Measurements from ENCODE around the gene SERINC3. TPM values are rescaled to one million over a fixed set of nuclear protein-coding genes. Genes with fewer than 3 reads are reported as not detected.

SERINC3 gene
- total RNA-seq, 2 experiments from 2014 or later, result 90.8 to 93.3 TPM

DNA sequence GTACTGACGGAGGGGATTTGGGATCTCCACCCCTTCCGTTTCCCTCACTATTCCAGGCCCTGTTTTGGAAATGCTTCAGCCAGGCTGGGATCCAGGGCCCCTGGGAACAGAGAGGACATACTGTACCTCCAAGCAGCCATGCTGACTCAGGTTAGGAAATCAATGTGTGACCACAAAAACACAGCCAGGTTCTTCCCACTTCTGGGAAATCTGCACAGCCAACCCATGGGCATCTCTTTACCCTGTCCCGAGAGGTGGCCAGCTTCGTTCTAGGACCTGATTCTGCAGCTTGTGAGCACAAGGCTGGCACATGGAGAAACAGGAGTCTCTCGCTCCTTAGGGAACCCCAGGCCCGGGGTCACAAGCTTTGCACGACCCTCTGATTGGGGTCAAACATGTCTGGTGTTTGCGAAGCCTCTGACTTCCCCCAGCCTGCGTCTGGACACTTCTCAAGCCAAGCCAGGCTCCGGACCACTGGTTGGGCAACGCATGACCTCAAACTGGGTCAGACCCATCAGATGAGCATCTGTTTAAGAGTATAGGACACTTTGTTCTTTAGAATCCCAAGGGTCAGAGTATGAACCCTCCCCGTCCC, 54.5 kb downstream of the SERINC3 start:
- Mint-ChIP-seq H3K27me3 (peaks cover 6% of the 10 kb centered on the region), H3K36me3 (ENCODE audit: low read depth) (no peaks in the 10 kb centered on the region), H3K4me1 (no peaks in the 10 kb centered on the region), H3K4me3 (no peak overlapping the region), H3K9me3 (no peaks in the 10 kb centered on the region), H3K27ac (no peak overlapping the region)
- DNase-seq, result no peak
- ChIA-PET CTCF (no interaction called here), POLR2A (no interaction called here)

DNA sequence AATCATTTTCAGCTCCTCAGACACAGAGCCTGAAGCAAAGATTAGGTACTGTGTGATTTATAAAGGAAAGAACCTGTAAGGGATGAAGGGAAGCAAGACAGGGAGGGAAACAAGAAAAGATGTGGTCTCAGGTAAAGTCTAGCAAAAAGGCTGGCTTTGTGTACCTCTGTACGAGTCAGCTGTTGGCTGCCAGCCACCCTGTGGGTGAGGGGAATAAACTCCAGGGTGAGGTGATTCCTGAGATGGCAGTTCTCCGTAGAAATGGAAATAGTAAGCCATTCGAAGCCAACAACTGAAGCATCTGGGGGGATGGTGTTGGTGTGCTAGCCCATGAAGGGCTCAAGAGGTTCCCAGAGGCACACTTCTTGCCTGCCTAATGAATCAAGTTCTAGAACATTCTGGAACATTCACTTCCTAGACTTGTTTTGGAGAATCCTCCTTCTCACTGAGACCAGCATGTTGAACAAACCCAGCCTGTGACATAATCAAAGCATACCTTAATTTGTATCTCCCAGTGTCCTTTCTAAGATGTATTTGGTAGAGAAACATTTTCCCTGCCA, 56.8 kb downstream of the SERINC3 start:
- ChIA-PET POLR2A (no interaction called here), CTCF (no interaction called here)
- Mint-ChIP-seq H3K9me3 (no peaks in the 10 kb centered on the region), H3K27me3 (peaks cover 6% of the 10 kb centered on the region), H3K36me3 (ENCODE audit: low read depth) (no peaks in the 10 kb centered on the region), H3K27ac (no peak overlapping the region), H3K4me3 (no peak overlapping the region), H3K4me1 (no peaks in the 10 kb centered on the region)
- no peak for DNase-seq

DNA sequence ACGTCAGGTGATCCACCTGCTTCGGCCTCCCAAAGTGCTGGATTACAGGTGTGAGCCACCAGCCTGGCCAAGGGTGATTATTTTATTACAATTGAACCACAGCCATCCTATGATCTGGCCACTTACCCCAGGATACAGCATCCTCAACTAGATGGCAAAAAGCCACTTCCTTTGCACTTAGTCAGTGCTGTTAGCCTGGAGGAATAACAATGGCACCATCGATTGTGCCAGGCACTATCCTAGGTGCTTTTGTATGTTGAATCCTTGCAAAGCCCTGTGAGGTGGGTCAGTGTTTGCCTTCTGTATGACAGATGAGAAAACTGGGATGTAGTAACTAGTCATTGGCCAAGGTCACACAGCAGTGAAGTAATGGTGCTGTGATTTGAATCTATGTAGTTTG, 57.4 kb downstream of the SERINC3 start:
- Mint-ChIP-seq H3K4me1 (no peaks in the 10 kb centered on the region), H3K4me3 (no peak overlapping the region), H3K27ac (no peak overlapping the region), H3K27me3 (peaks cover 6% of the 10 kb centered on the region), H3K36me3 (ENCODE audit: low read depth) (no peaks in the 10 kb centered on the region), H3K9me3 (no peaks in the 10 kb centered on the region)
- CTCF ChIA-PET, result no interaction called here
- DNase-seq, result no peak
- POLR2A ChIA-PET, result no interaction called here

DNA sequence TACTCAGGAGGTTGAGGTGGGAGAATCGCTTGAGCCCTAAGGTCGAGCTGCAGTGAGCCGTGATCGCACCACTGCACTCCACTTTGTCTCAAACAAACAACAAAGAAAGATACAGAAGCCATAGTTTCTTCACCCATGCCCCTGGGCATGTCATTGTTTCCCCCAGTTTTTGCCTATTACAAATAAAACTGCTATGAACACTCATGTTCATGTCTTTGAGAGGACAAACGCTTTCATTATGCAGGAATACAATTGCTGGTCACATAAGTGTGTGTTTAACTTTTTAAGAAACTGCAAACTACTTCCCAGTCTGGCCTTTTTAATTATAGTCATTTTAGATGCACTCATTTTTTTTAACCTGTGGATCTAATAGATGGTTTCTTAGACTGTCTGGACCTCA, 58.4 kb downstream of the SERINC3 start:
- H3K4me1 Mint-ChIP-seq, result no peaks in the 10 kb centered on the region
- H3K27ac Mint-ChIP-seq, result no peak overlapping the region
- H3K4me3 Mint-ChIP-seq, result no peak overlapping the region
- CTCF ChIA-PET, result no interaction called here
- H3K27me3 Mint-ChIP-seq, result peaks cover 6% of the 10 kb centered on the region
- DNase-seq, result no peak
- POLR2A ChIA-PET, result no interaction called here
- H3K36me3 Mint-ChIP-seq (ENCODE audit: low read depth), result no peaks in the 10 kb centered on the region
- H3K9me3 Mint-ChIP-seq, result no peaks in the 10 kb centered on the region

DNA sequence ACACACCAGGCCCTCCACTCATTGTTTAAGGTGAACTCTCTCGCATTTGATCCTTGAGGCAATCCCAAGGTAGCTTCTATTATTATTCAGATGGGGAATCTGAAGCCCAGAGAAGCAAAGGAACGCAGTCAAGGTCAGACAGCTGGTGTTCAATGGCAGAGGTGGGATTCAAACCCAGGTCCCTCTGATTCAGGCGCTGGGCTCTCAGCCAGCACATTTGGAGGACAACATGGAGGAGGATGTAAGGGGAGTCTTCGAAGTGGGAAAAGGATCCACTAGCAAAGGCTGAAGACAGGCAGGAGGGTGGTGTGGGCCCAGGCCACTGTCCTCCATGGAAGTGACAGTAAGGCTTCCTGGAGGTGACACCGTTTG, 60.1 kb downstream of the SERINC3 start:
- ChIA-PET POLR2A (no interaction called here), CTCF (interaction anchor here (1.0 to 1.3 kb wide), 4 partner anchors 23 to 245 kb away, joined by 3 read pairs; no protein-coding TSS in a partner anchor)
- Mint-ChIP-seq H3K27ac (no peak overlapping the region), H3K4me1 (no peaks in the 10 kb centered on the region), H3K9me3 (no peaks in the 10 kb centered on the region), H3K4me3 (no peak overlapping the region), H3K27me3 (peaks cover 4% of the 10 kb centered on the region), H3K36me3 (ENCODE audit: low read depth) (no peaks in the 10 kb centered on the region)
- DNase-seq, result no peak

DNA sequence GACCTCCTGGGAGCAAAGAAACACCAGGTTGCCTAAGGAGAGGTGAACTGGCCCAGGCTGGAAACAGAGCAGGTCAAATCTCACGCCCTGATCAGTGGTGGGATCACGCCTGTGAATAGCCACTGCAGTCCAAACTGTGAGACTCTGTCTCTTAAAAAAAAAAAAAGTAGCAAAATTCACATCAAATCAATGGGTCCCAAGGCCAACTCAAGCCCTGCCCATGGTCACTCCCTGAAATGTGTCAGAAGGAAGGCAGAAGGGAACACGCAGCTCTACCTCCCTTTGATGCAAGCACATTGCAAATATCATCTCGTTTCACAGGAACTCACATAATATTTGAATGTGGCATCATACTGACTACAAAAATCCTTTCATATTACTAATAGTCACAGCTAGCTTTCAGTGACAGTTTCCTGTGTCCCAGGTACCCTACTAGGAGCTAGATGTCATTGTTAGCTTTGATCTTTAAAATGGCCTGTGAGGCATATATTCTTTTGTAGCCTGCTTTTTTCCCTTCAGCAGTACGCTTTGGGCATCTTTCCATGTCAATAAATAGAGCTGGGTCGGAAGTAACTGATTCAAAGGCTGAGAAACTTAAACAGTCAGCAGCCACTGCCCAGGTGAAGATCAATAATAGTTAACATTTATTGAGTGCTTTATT, 60.6 kb downstream of the SERINC3 start:
- no peak for DNase-seq
- H3K27ac Mint-ChIP-seq, result no peak overlapping the region
- peaks cover 4% of the 10 kb centered on the region for H3K27me3 Mint-ChIP-seq
- ChIA-PET CTCF (interaction anchor here (1.0 to 1.3 kb wide), 4 partner anchors 24 to 244 kb away, joined by 3 read pairs; no protein-coding TSS in a partner anchor), POLR2A (no interaction called here)
- H3K9me3 Mint-ChIP-seq, result no peaks in the 10 kb centered on the region
- no peaks in the 10 kb centered on the region for H3K36me3 Mint-ChIP-seq (ENCODE audit: low read depth)
- no peak overlapping the region for H3K4me3 Mint-ChIP-seq
- H3K4me1 Mint-ChIP-seq, result no peaks in the 10 kb centered on the region

DNA sequence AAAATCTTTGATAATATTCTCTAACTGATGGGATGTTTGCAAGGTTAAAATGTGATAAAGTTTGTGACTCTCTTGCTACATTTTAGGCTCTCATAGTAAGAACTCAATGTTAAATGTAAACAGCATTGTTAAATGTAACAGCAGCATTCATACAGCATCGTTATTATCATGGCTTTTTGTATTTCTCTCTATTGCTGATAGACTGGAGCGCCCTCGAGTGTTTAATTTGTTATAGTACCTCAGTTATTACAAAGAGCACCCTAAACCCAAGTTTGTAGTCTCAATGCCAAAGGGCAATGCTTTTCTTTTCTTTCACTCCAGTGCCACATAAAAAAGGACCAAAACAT, 61.1 kb downstream of the SERINC3 start:
- peaks cover 4% of the 10 kb centered on the region for H3K27me3 Mint-ChIP-seq
- POLR2A ChIA-PET, result no interaction called here
- no peaks in the 10 kb centered on the region for H3K9me3 Mint-ChIP-seq
- CTCF ChIA-PET, result interaction anchor here (1.0 to 1.1 kb wide), 2 partner anchors 76 to 244 kb away, joined by 3 read pairs; no protein-coding TSS in a partner anchor
- H3K4me3 Mint-ChIP-seq, result no peak overlapping the region
- no peak for DNase-seq
- H3K4me1 Mint-ChIP-seq, result no peaks in the 10 kb centered on the region
- no peak overlapping the region for H3K27ac Mint-ChIP-seq
- H3K36me3 Mint-ChIP-seq (ENCODE audit: low read depth), result no peaks in the 10 kb centered on the region

DNA sequence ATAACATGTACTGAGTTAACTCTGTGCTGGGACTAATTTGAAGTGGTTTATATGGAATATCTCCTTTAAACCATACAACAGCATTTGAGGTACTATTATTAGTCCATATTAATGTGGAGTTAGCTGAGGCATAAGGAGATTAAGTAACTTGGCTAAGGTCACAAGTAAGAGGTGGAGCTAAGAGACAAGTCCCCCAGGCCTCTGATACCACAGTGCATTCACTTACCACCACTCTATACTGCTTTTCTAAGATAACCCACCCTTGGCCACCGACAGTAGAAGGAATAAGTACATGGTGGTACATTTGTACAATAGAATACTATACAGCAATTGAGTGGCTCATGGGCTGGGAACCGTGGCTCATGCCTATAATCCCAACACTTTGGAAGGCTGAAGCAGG, 62.6 kb downstream of the SERINC3 start:
- Mint-ChIP-seq H3K27ac (no peak overlapping the region), H3K27me3 (no peaks in the 10 kb centered on the region), H3K4me1 (no peaks in the 10 kb centered on the region), H3K4me3 (no peak overlapping the region), H3K9me3 (no peaks in the 10 kb centered on the region), H3K36me3 (ENCODE audit: low read depth) (no peaks in the 10 kb centered on the region)
- CTCF ChIA-PET, result interaction anchor here (0.6 kb wide), 1 partner anchor 78 kb away, joined by 3 read pairs; no protein-coding TSS in a partner anchor
- POLR2A ChIA-PET, result interaction anchor here (0.9 kb wide), 1 partner anchor 17 kb away, joined by 3 read pairs; no protein-coding TSS in a partner anchor
- no peak for DNase-seq

DNA sequence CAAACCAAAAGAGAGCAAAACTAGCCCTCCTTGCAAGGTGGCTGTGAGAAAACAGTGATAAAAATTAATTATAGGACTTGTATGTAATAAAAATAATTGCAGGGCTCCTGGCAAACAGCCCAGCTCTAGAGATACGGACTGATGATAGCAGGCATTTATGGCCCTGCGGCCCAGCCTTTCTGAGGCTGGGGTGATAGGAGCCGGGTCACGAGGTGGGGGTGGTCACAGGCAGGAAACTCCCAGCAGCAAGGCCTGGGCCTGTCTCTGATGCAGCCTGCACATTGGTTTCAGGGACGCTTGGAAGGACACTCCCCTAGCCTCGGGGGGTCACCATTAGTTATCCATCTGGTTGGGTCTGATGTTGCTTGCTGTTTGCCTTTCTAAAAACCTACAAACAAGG, 64.9 kb downstream of the SERINC3 start:
- H3K4me1 Mint-ChIP-seq, result no peaks in the 10 kb centered on the region
- H3K27ac Mint-ChIP-seq, result no peak overlapping the region
- H3K9me3 Mint-ChIP-seq, result no peaks in the 10 kb centered on the region
- H3K4me3 Mint-ChIP-seq, result no peak overlapping the region
- CTCF ChIA-PET, result no interaction called here
- DNase-seq, result no peak
- H3K27me3 Mint-ChIP-seq, result peaks cover 3% of the 10 kb centered on the region
- POLR2A ChIA-PET, result no interaction called here
- H3K36me3 Mint-ChIP-seq (ENCODE audit: low read depth), result no peaks in the 10 kb centered on the region

DNA sequence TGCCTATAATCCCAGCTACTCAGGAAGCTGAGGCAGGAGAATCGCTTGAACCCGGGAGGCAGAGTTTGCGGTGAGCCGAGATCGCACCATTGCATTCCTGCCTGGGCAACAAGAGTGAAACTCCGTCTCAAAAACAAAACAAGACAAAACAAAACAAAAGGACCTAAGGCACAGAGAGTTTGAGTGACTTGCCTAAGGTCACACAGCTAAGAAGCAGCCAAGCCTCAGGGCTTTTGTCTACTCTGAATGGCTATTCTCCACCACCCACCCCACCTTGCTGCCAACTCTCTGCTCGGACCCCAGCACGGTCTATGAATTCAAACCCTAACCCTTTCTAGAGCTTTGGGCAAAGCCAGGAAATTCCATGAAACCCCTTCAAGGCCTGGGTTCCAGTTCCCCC, 65.3 kb downstream of the SERINC3 start:
- H3K27ac Mint-ChIP-seq, result no peak overlapping the region
- H3K4me1 Mint-ChIP-seq, result no peaks in the 10 kb centered on the region
- no peak for DNase-seq
- POLR2A ChIA-PET, result interaction anchor here (0.5 kb wide), 1 partner anchor 243 kb away, joined by 3 read pairs; no protein-coding TSS in a partner anchor
- CTCF ChIA-PET, result interaction anchor here (0.8 kb wide), 1 partner anchor 71 kb away, joined by 3 read pairs; no protein-coding TSS in a partner anchor
- peaks cover 3% of the 10 kb centered on the region for H3K27me3 Mint-ChIP-seq
- H3K9me3 Mint-ChIP-seq, result no peaks in the 10 kb centered on the region
- H3K4me3 Mint-ChIP-seq, result no peak overlapping the region
- H3K36me3 Mint-ChIP-seq (ENCODE audit: low read depth), result no peaks in the 10 kb centered on the region

DNA sequence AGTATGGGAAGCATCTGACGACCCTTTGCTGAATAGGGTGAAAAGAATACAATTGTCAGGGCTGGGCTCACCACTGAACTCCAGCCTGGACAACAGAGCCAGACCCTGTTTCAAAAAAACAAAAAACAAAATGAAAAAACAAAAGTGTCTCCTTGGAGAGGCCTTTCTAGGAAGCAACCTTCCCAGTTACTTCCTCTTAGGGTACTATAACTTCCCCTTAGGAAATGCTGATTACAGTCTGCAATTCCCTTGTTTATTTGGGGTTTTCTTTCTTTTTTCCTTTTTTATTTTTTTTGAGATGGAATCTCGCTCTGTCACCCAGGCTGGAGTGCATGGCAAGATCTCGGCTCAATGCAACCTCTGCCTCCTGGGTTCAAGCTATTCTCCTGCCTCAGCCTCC, 66.7 kb downstream of the SERINC3 start:
- Mint-ChIP-seq H3K9me3 (no peaks in the 10 kb centered on the region), H3K36me3 (ENCODE audit: low read depth) (no peaks in the 10 kb centered on the region), H3K4me1 (no peaks in the 10 kb centered on the region), H3K4me3 (no peak overlapping the region), H3K27ac (no peak overlapping the region), H3K27me3 (peaks cover 3% of the 10 kb centered on the region)
- no peak for DNase-seq
- CTCF ChIA-PET, result no interaction called here
- POLR2A ChIA-PET, result no interaction called here

DNA sequence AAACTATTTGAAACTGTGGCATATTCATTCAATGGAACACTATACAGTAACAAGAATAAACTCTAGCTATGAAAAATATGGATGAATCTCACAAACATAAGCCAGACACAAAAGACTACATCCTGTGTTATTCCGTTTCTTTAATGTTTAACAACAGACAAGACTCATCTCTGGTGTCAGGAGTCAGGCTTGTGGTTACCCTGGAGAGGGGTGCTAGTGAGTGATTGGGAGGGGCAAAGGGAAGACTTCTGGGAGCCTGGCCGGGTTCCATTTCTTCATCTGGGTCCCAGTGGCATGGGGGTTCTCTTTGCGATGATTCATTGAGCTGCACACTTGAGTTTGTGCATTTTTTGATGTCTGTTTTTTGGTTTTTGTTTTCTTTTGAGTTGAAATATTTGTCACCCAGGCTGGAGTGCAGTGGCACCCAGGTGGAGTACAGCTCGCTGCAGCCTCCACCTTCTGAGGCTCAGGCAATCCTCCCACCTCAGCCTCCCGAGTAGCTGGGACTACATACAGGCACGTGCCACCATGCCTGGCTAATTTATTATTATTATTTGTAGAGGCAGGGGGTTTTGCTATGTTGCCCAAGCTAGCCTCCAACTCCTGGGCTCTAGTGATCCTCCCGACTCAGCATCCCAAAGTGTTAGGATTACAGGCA, 67.4 kb downstream of the SERINC3 start:
- Mint-ChIP-seq H3K27ac (no peak overlapping the region), H3K27me3 (peaks cover 3% of the 10 kb centered on the region), H3K36me3 (ENCODE audit: low read depth) (no peaks in the 10 kb centered on the region), H3K4me3 (no peak overlapping the region), H3K4me1 (no peaks in the 10 kb centered on the region), H3K9me3 (no peaks in the 10 kb centered on the region)
- POLR2A ChIA-PET, result no interaction called here
- no peak for DNase-seq
- CTCF ChIA-PET, result interaction anchor here (1.3 kb wide), 1 partner anchor 154 kb away, joined by 3 read pairs; no protein-coding TSS in a partner anchor

DNA sequence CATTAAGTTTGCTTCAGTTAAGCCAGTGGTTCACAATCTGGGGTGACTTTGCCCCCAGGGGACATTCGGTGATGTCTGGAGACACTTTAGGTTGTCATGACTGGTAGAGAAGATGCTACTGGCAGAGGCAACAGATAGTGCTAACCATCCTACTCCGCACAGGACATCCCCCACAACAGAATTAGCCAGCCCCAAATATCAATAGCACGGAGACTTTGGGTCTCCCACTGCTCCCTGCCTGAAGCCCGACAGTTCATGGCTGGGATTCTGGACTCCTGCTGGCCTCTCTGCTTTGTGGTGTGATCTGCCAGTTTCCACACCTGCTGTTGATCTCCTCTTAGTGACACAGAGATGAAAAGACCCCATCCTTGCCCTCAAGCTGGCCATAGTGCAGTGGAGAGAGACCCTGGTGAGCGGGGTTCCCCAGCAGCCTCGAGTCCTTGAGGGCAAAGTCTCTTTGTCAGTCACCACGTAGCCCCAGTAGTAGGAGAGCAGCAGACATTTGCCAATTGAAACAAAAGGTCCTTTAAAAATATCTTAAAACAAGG, 70.9 kb downstream of the SERINC3 start:
- Mint-ChIP-seq H3K4me1 (no peaks in the 10 kb centered on the region), H3K9me3 (no peaks in the 10 kb centered on the region), H3K36me3 (ENCODE audit: low read depth) (no peaks in the 10 kb centered on the region), H3K27me3 (peaks cover 5% of the 10 kb centered on the region), H3K4me3 (no peak overlapping the region), H3K27ac (no peak overlapping the region)
- no peak for DNase-seq
- ChIA-PET POLR2A (no interaction called here), CTCF (interaction anchor here (0.6 kb wide), 1 partner anchor 157 kb away, joined by 3 read pairs; no protein-coding TSS in a partner anchor)
